ENCODE results near the gene KRT1.

GRCh38 chr12:52724384-52724783 is 44.2 kb upstream of the KRT1 start:
- TF ChIP-seq, protein P1, sequence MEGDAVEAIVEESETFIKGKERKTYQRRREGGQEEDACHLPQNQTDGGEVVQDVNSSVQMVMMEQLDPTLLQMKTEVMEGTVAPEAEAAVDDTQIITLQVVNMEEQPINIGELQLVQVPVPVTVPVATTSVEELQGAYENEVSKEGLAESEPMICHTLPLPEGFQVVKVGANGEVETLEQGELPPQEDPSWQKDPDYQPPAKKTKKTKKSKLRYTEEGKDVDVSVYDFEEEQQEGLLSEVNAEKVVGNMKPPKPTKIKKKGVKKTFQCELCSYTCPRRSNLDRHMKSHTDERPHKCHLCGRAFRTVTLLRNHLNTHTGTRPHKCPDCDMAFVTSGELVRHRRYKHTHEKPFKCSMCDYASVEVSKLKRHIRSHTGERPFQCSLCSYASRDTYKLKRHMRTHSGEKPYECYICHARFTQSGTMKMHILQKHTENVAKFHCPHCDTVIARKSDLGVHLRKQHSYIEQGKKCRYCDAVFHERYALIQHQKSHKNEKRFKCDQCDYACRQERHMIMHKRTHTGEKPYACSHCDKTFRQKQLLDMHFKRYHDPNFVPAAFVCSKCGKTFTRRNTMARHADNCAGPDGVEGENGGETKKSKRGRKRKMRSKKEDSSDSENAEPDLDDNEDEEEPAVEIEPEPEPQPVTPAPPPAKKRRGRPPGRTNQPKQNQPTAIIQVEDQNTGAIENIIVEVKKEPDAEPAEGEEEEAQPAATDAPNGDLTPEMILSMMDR (IDR thresholded peaks at IDR 0.05; ENCODE audit: low read depth, low read length, poor library complexity, severe bottlenecking), result no peak
- TF ChIP-seq EZH2phosphoT487 (IDR thresholded peaks at IDR 0.05; ENCODE audit: borderline replicate concordance, low read length), result no peak

Measured in DOHH2 (cell line).